GM23338 (cell line): ENCODE measurements around the gene INHBB. TPM values are rescaled to one million over a fixed set of nuclear protein-coding genes. Genes with fewer than 3 reads are reported as not detected.

ENCODE experiments used
- ATAC-seq: fragments of 200-7000 bp; cut with Tn5 transposase; 3 replicates; pipeline ENCODE4 v1.9.1; 2020
- DNase-seq: peaks from one replicate; pipeline ENCODE4 v3.0.0-alpha.2; 2015; ENCODE audit warnings: low spot score
- H2AFZ ChIP-seq: fragments of 200-600 bp; sonication (generic); 2 replicates; pipeline ENCODE4 v1.8.0; 2016; ENCODE audit warnings: antibody characterized with exemption, mild to moderate bottlenecking, moderate library complexity
- H3F3A ChIP-seq: fragments of 200-600 bp; sonication (generic); replicated peaks from 2 replicates; pipeline ENCODE4 v1.8.0; 2017; ENCODE audit warnings: antibody characterized with exemption, mixed run types, low read depth
- H3K27ac ChIP-seq: fragments of 200-600 bp; sonication (generic); 2 replicates; pipeline ENCODE4 v1.6.1; 2016; ENCODE audit warnings: low read depth
- H3K27me3 ChIP-seq: fragments of 200-600 bp; sonication (generic); 2 replicates; pipeline ENCODE4 v1.8.0; 2016; ENCODE audit warnings: mild to moderate bottlenecking, mixed run types, moderate library complexity; ENCODE audit not compliant: insufficient read depth
- H3K36me3 ChIP-seq: fragments of 200-600 bp; sonication (generic); 2 replicates; pipeline ENCODE4 v1.8.0; 2016; ENCODE audit warnings: mild to moderate bottlenecking; ENCODE audit not compliant: insufficient read depth
- H3K4me1 ChIP-seq: fragments of 200-600 bp; sonication (generic); 2 replicates; pipeline ENCODE4 v1.8.0; 2016; ENCODE audit warnings: mild to moderate bottlenecking, moderate library complexity; ENCODE audit not compliant: insufficient read depth
- H3K4me2 ChIP-seq: fragments of 200-600 bp; sonication (generic); 2 replicates; pipeline ENCODE4 v1.7.1; 2017; ENCODE audit warnings: mixed run types
- H3K4me3 ChIP-seq: fragments of 200-600 bp; sonication (generic); 2 replicates; pipeline ENCODE4 v1.6.1; 2016; ENCODE audit warnings: mixed run types
- H3K79me2 ChIP-seq: fragments of 200-600 bp; sonication (generic); replicated peaks from 2 replicates; pipeline ENCODE4 v1.8.0; 2017; ENCODE audit warnings: mild to moderate bottlenecking; ENCODE audit not compliant: insufficient read depth
- H3K9me2 ChIP-seq: fragments of 200-600 bp; sonication (generic); 2 replicates; pipeline ENCODE4 v1.8.0; 2017; ENCODE audit not compliant: insufficient read depth
- H4K20me1 ChIP-seq: fragments of 200-600 bp; sonication (generic); replicated peaks from 2 replicates; pipeline ENCODE4 v1.8.0; 2017; ENCODE audit warnings: mild to moderate bottlenecking; ENCODE audit not compliant: insufficient read depth
- H3K27ac Mint-ChIP-seq: 2 replicates; pipeline ENCODE4 v1.8.0; 2020; ENCODE audit warnings: inconsistent platforms, mild to moderate bottlenecking, moderate library complexity, mixed read lengths
- H3K27me3 Mint-ChIP-seq: 3 replicates; pipeline ENCODE4 v1.8.0; 2022; ENCODE audit warnings: low read depth, mild to moderate bottlenecking, moderate library complexity, mixed read lengths, inconsistent platforms; ENCODE audit not compliant: insufficient read depth, poor library complexity
- H3K36me3 Mint-ChIP-seq: 3 replicates; pipeline ENCODE4 v1.8.0; 2021; ENCODE audit warnings: low read depth, mild to moderate bottlenecking, inconsistent platforms, moderate library complexity, mixed read lengths
- H3K4me1 Mint-ChIP-seq: 3 replicates; pipeline ENCODE4 v1.8.0; 2020; ENCODE audit warnings: mild to moderate bottlenecking, inconsistent platforms, mixed read lengths
- H3K4me3 Mint-ChIP-seq: 3 replicates; pipeline ENCODE4 v1.8.0; 2021; ENCODE audit warnings: moderate library complexity, mild to moderate bottlenecking, inconsistent platforms, mixed read lengths
- H3K9me3 Mint-ChIP-seq: 3 replicates; pipeline ENCODE4 v1.8.0; 2020; ENCODE audit warnings: moderate library complexity, mild to moderate bottlenecking, inconsistent platforms, mixed read lengths
- CREB1 ChIP-seq: fragments of 250-450 bp; sonication (Bioruptor Pico); IDR thresholded peaks from 2 replicates; pipeline ENCODE4 v1.5.0; 2020; ENCODE audit warnings: low read depth, mild to moderate bottlenecking, moderate library complexity
- CTCF ChIP-seq, 2 experiments: fragments of 200-600 bp in 1 of 2; sonication (generic) in 1 of 2; conservative IDR thresholded peaks; 2 replicates each; pipeline versions ENCODE4 v1.5.1 to v1.6.1; 2016 to 2017; ENCODE audit warnings: antibody characterized with exemption in 2 of 2, low read depth in 2 of 2, mild to moderate bottlenecking in 2 of 2, moderate library complexity in 1 of 2
- EZH2phosphoT487 ChIP-seq: fragments of 200-600 bp; sonication (generic); IDR thresholded peaks from one replicate; pipeline ENCODE4 v1.8.1; 2018; ENCODE audit warnings: antibody characterized with exemption; ENCODE audit not compliant: unreplicated experiment
- NANOG ChIP-seq: IDR thresholded peaks from 2 replicates; pipeline ENCODE4 v1.6.1; 2016; ENCODE audit warnings: antibody characterized with exemption, borderline replicate concordance
- REST ChIP-seq: IDR thresholded peaks from one replicate; pipeline ENCODE4 v1.6.1; 2018; ENCODE audit warnings: antibody characterized with exemption; ENCODE audit not compliant: unreplicated experiment
- STAT1 ChIP-seq: IDR thresholded peaks from one replicate; pipeline ENCODE4 v1.6.1; 2016; ENCODE audit warnings: antibody characterized with exemption; ENCODE audit not compliant: unreplicated experiment
- ZNF114 ChIP-seq: fragments of 250-450 bp; sonication (Bioruptor Pico); IDR thresholded peaks from 2 replicates; pipeline ENCODE4 v1.5.0; 2020; ENCODE audit warnings: mild to moderate bottlenecking, moderate library complexity
- ZNF462 ChIP-seq: fragments of 250-450 bp; sonication (Bioruptor Pico); IDR thresholded peaks from 2 replicates; pipeline ENCODE4 v1.5.0; 2020; ENCODE audit warnings: mild to moderate bottlenecking, moderate library complexity
- polyA plus RNA-seq: library from polyadenylated mRNA; unstranded; fragments of >200 nt; fragmentation: Nextera tagmentation; extraction: Ambion mirVana; gene quantifications from 2 replicates; pipeline ENCODE4 v1.2.1, GENCODE V29; 2016
- total RNA-seq: library from RNA; depleted of rRNA; stranded (reverse); fragments of >200 nt; shearing (Covaris generic); gene quantifications from 2 replicates; pipeline ENCODE4 v1.2.3, GENCODE V29; 2014
- TF ChIP-seq, protein P1 (sequence below): IDR thresholded peaks from 2 replicates; pipeline ENCODE4 v1.6.1; 2016; ENCODE audit warnings: antibody characterized with exemption

INHBB gene
- total and polyA plus RNA-seq, 2 experiments from 2014 or later: 0.21 TPM; not detected in 1

- no peaks in the 10 kb centered on the region for H3F3A ChIP-seq
- H3K9me2 ChIP-seq: no peaks in the 10 kb centered on the region
- Mint-ChIP-seq H3K27ac (no peak overlapping the region), H3K9me3 (no peaks in the 10 kb centered on the region; the same call in 2 of the 3 replicates), H3K36me3 (no peaks in the 10 kb centered on the region), H3K4me3 (no peak overlapping the region), H3K27me3 (peaks cover 12% of the 10 kb centered on the region), H3K4me1 (peaks cover 29% of the 10 kb centered on the region)
- no peak overlapping the region for H3K27ac ChIP-seq
- ATAC-seq: no peak
- no peaks in the 10 kb centered on the region for H4K20me1 ChIP-seq
- H3K4me1 ChIP-seq: peaks cover 11% of the 10 kb centered on the region; the same call in 1 of the 2 replicates
- H3K36me3 ChIP-seq: no peaks in the 10 kb centered on the region
- no peak overlapping the region for H3K4me3 ChIP-seq
- H2AFZ ChIP-seq: no peak overlapping the region
- TF ChIP-seq ZNF462 (CRISPR knock-in tag): no peak
- no peak for TF ChIP-seq CREB1 (CRISPR knock-in tag)
- no peak overlapping the region for H3K4me2 ChIP-seq
- 0 out of 2 replicates have a peak, but pooled peaks cover 5% of the 10 kb centered on the region for H3K27me3 ChIP-seq
- DNase-seq: no peak
- no peaks in the 10 kb centered on the region for H3K79me2 ChIP-seq
Observed at GRCh38 chr2:120381192-120381591, 35.3 kb downstream of the INHBB start.

GRCh38 chr2:120381661-120382060 is 35.7 kb downstream of the INHBB start:
- no peak overlapping the region for H2AFZ ChIP-seq
- no peaks in the 10 kb centered on the region for H3F3A ChIP-seq
- no peaks in the 10 kb centered on the region for H3K36me3 Mint-ChIP-seq
- TF ChIP-seq ZNF114 (CRISPR knock-in tag) (no peak), REST (no peak), EZH2phosphoT487 (no peak), CREB1 (CRISPR knock-in tag) (no peak), CTCF (conservative IDR thresholded peaks at IDR 0.05; ENCODE audit: low read depth in 2 of 2) (no peak), STAT1 (no peak), NANOG (no peak)
- TF ChIP-seq, protein P1, sequence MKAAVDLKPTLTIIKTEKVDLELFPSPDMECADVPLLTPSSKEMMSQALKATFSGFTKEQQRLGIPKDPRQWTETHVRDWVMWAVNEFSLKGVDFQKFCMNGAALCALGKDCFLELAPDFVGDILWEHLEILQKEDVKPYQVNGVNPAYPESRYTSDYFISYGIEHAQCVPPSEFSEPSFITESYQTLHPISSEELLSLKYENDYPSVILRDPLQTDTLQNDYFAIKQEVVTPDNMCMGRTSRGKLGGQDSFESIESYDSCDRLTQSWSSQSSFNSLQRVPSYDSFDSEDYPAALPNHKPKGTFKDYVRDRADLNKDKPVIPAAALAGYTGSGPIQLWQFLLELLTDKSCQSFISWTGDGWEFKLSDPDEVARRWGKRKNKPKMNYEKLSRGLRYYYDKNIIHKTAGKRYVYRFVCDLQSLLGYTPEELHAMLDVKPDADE: no peak

More at GRCh38 chr2:120381661-120382060, 35.7 kb downstream of the INHBB start:
- H3K27ac ChIP-seq: no peak overlapping the region
- peaks cover 11% of the 10 kb centered on the region; the same call in 1 of the 2 replicates for H3K4me1 ChIP-seq
- ATAC-seq: no peak
- DNase-seq: no peak
- H3K36me3 ChIP-seq: no peaks in the 10 kb centered on the region
- no peaks in the 10 kb centered on the region for H3K79me2 ChIP-seq
- peaks cover 11% of the 10 kb centered on the region for H3K27me3 Mint-ChIP-seq
- no peak overlapping the region for H3K27ac Mint-ChIP-seq
- no peaks in the 10 kb centered on the region for H3K9me2 ChIP-seq
- 0 out of 2 replicates have a peak, but pooled peaks cover 1% of the 10 kb centered on the region for H3K27me3 ChIP-seq
- no peak overlapping the region for H3K4me3 ChIP-seq
- no peaks in the 10 kb centered on the region; the same call in 2 of the 3 replicates for H3K9me3 Mint-ChIP-seq
- no peak overlapping the region for H3K4me3 Mint-ChIP-seq
- H3K4me1 Mint-ChIP-seq: peaks cover 27% of the 10 kb centered on the region
- no peaks in the 10 kb centered on the region for H4K20me1 ChIP-seq
- no peak overlapping the region for H3K4me2 ChIP-seq
